H1 (cell line): ENCODE results near the gene PJA1.

Source experiments
- CTCF ChIP-seq, 3 experiments: IDR thresholded peaks; 1 replicate in 2 of 3; 2 replicates in 1 of 3; pipeline versions ENCODE4 v1.5.1 to v1.6.1; 2011; ENCODE audit warnings: low read length in 3 of 3, mild to moderate bottlenecking in 3 of 3, inconsistent platforms in 2 of 3, low read depth in 1 of 3, moderate library complexity in 1 of 3; ENCODE audit not compliant: insufficient read depth in 1 of 3; ENCODE audit errors: control extremely low read depth in 1 of 3
- POLR2A ChIP-seq, 2 experiments: IDR thresholded peaks; 1 replicate in 1 of 2; 2 replicates in 1 of 2; pipeline ENCODE4 v1.6.1; 2011; ENCODE audit warnings: low read depth in 2 of 2, low read length in 2 of 2, mild to moderate bottlenecking in 2 of 2; ENCODE audit errors: control extremely low read depth in 1 of 2

GRCh38 chrX:69125094-69125493 is 40.2 kb downstream of the PJA1 start:
- TF ChIP-seq POLR2A (IDR thresholded peaks at IDR 0.05; ENCODE audit: control extremely low read depth in 1 of 2, low read depth in 2 of 2, low read length in 2 of 2) (no peak), CTCF (IDR thresholded peaks at IDR 0.05; ENCODE audit: control extremely low read depth in 1 of 3, insufficient read depth in 1 of 3, low read depth in 1 of 3, low read length in 3 of 3) (no peak)
